Lung (tissue), 12 donors: Measurements from ENCODE around the gene ZNF366. TPM values are rescaled to one million over a fixed set of nuclear protein-coding genes. Genes with fewer than 3 reads are reported as not detected.

Experiments used
- ATAC-seq: fragments of 200-7000 bp; cut with Tn5 transposase; one replicate; pipeline ENCODE4 v1.9.1; 2020; ENCODE audit warnings: moderate number of reproducible peaks; ENCODE audit not compliant: insufficient read depth, low FRiP score
- DNase-seq, 3 donors: peaks; one replicate each; pipeline ENCODE4 v3.0.0-alpha.2; 2013 to 2017
- H3K27ac ChIP-seq, 2 donors: one replicate each; pipeline ENCODE4 v1.5.1; 2013; ENCODE audit warnings: mild to moderate bottlenecking in 2 of 2, moderate library complexity in 2 of 2, control low read depth in 1 of 2, inconsistent platforms in 1 of 2, low read depth in 1 of 2, low read length in 1 of 2
- H3K27me3 ChIP-seq, 3 donors: one replicate each; pipeline ENCODE4 v1.5.1; 2013; ENCODE audit warnings: low read length in 2 of 3; ENCODE audit not compliant: control insufficient read depth in 3 of 3, insufficient read depth in 3 of 3
- H3K36me3 ChIP-seq, 4 donors: one replicate each; pipeline ENCODE4 v1.5.1; 2013; ENCODE audit warnings: low read length in 4 of 4, mild to moderate bottlenecking in 1 of 4, moderate library complexity in 1 of 4; ENCODE audit not compliant: control insufficient read depth in 4 of 4, insufficient read depth in 4 of 4
- H3K4me1 ChIP-seq, 5 donors: one replicate each; pipeline ENCODE4 v1.5.1; 2013; ENCODE audit warnings: low read length in 5 of 5, mild to moderate bottlenecking in 2 of 5, moderate library complexity in 1 of 5; ENCODE audit not compliant: control insufficient read depth in 5 of 5, insufficient read depth in 5 of 5
- H3K4me3 ChIP-seq: one replicate; pipeline ENCODE4 v1.5.1; 2013; ENCODE audit warnings: mild to moderate bottlenecking, control low read depth, moderate library complexity
- H3K9ac ChIP-seq, 2 donors: one replicate each; pipeline ENCODE4 v1.5.1; 2013; ENCODE audit warnings: low read length in 2 of 2, control low read depth in 1 of 2; ENCODE audit not compliant: insufficient read depth in 1 of 2
- H3K9me3 ChIP-seq, 4 donors: one replicate each; pipeline ENCODE4 v1.5.1; 2013; ENCODE audit warnings: low read length in 3 of 4, mild to moderate bottlenecking in 1 of 4, moderate library complexity in 1 of 4; ENCODE audit not compliant: control insufficient read depth in 4 of 4, insufficient read depth in 3 of 4
- CTCF ChIP-seq: IDR thresholded peaks from 2 replicates; pipeline ENCODE4 v1.5.1; 2012; ENCODE audit warnings: mild to moderate bottlenecking; ENCODE audit errors: control extremely low read depth, extremely low read depth
- WGBS, 2 donors: extraction: QIAGEN DNeasy Blood & Tissue Kit; methylation state at CpG; one replicate each; pipeline ENCODE4 v1.1.7; 2013; 5-methylcytosine and 5-hydroxymethylcytosine counted together
- polyA plus RNA-seq, 2 donors: library from polyadenylated mRNA; stranded (reverse); fragments of 200-250 nt; gene quantifications; one replicate each; pipeline ENCODE4 v1.2.1, GENCODE V29; 2013
- total RNA-seq, 2 donors: library from RNA; depleted of rRNA in 1 of 2; stranded (reverse); fragments of >200 nt in 1 of 2; gene quantifications; one replicate each; pipeline ENCODE4 v1.2.1, GENCODE V29; 2014 to 2021
- donor health status: control.
- donor health status: control.
- donor health status: Bipolar disorder and iron deficiency.
- donor health status: healthy.
- donor health status: DM: yes; HTN: yes; CAD: no.

Gene ZNF366
- total and polyA plus RNA-seq, 4 donors: 0.73 to 6.0 (median 3.6) TPM

GRCh38 chr5:72489536-72489935 lies 17.7 kb downstream of the ZNF366 start:
- no peak for TF ChIP-seq CTCF
- H3K9me3 ChIP-seq: no peaks in the 10 kb centered on the region
- H3K4me3 ChIP-seq: no peak overlapping the region
- H3K27ac ChIP-seq: no peak overlapping the region
- H3K9ac ChIP-seq: no peak overlapping the region
- no peak for ATAC-seq
- no peaks in the 10 kb centered on the region for H3K36me3 ChIP-seq
- no peaks in the 10 kb centered on the region for H3K27me3 ChIP-seq
- DNase-seq: no peak
- H3K4me1 ChIP-seq: peaks cover 0 to 24% (median 4%) of the 10 kb centered on the region in 5 donors

GRCh38 chr5:72488756-72489155 lies 18.5 kb downstream of the ZNF366 start:
- Histone ChIP-seq H3K36me3 (no peaks in the 10 kb centered on the region), H3K27ac (no peak overlapping the region), H3K9ac (no peak overlapping the region), H3K27me3 (no peaks in the 10 kb centered on the region), H3K4me1 (peaks cover 0 to 24% (median 4%) of the 10 kb centered on the region in 5 donors), H3K9me3 (no peaks in the 10 kb centered on the region), H3K4me3 (no peak overlapping the region)
- no peak for TF ChIP-seq CTCF
- ATAC-seq (no peak), DNase-seq (no peak)

- TF ChIP-seq CTCF: no peak
- Histone ChIP-seq H3K36me3 (peaks cover 0 to 2% (median 0%) of the 10 kb centered on the region in 4 donors), H3K27ac (peak overlapping the region in 1 of 2 donors; percentile 13), H3K9ac (no peak overlapping the region), H3K4me3 (no peak overlapping the region), H3K27me3 (no peaks in the 10 kb centered on the region), H3K4me1 (peaks cover 0 to 21% (median 0%) of the 10 kb centered on the region in 5 donors), H3K9me3 (no peaks in the 10 kb centered on the region)
- ATAC-seq: no peak
- WGBS, 2 donors: 81 to 89% methylated on average over 2 of the region's 2 CpGs
- DNase-seq: peak in 2 of 3 donors; percentile 53 to 61
These were observed 20.0 kb downstream of the ZNF366 start for GRCh38 chr5:72487177-72487576.

- ATAC-seq (no peak), DNase-seq (no peak)
- Histone ChIP-seq H3K4me1 (peaks cover 0 to 16% (median 0%) of the 10 kb centered on the region in 5 donors), H3K27me3 (no peaks in the 10 kb centered on the region), H3K27ac (peak overlapping the region in 1 of 2 donors; percentile 67), H3K4me3 (no peak overlapping the region), H3K9ac (no peak overlapping the region), H3K36me3 (peaks cover 0 to 2% (median 0%) of the 10 kb centered on the region in 4 donors), H3K9me3 (no peaks in the 10 kb centered on the region)
- TF ChIP-seq CTCF: no peak
These were observed 20.8 kb downstream of the ZNF366 start for GRCh38 chr5:72486371-72486770.
